Kidney glomerular epithelial cell (primary cell): ENCODE measurements around the gene EXOC1L.

Experiments used
- DNase-seq: peaks from one replicate; lab custom pipeline; 2025; lab: John Stamatoyannopoulos, UW

EXOC1L gene, protein sequence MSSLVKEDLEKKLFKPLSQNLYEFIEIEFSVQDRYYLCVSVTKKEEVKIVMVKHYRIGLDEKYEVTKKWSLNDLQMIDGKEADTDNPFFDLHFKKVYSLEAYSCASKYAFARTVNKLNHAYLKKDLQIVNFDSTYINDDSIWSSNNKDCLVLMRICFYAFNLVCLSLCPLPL

DNA sequence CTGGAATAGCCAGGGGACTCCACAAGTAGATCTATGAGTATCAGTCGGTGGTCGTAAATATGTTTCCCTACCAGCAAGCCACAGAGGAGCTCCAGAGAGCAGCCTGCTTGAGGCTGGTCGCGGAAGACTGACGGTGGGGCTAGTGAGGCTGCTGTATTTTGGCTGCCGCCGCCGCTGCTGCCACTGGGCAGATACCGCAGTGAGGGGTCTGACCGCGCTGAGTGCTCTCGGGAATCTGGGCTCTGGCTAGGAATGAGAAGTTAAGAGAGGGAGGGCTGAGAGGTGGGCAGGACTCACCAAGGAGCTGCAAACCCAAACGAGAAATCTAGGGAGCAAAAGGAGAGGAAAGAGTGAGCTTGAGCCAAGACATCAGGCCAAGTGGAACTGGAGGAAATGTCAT lies at the start of gene EXOC1L:
TSS of gene EXOC1L (plus strand) at position 157 of the 400 bp plus-strand sequence. CDS start at position 394, 237 bp downstream.
- DNase-seq, result no peak

DNA sequence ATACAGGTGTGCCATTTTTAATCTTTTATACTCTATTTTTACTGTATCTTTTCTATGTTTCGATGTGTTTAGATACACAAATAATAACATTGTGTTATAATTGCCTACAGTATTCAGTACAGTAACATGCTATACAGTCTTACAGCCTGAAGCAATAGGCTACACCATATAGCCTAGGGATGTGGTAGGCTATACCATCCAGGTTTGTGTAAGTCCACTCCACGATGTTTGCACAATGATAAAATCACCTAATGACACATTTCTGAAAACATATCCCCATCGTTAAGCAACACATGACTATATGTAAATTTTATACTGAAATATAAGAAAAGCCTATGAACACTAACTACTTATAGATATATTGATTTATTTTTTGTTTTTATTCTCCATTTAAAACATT lies 48.9 kb upstream of the EXOC1L start:
- DNase-seq, result no peak

DNA sequence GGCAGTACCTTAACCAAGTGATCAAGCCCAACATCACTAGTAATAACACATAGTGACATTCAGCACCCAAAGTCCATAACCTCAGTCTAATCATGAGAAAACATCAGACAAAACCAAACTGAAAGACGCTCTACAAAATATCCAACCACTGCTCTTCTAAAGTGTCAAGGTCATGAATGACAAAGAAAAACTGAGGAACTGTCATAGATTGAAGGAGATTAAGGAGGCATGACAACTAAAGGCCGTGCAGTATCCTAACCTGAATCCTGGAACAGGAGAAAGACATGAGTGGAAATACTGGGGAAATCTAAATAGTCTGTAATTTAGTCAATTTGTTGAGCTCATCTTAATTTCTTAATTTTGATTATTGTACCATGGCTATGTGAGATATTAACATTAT lies 38.2 kb upstream of the EXOC1L start:
- DNase-seq, result no peak

DNA sequence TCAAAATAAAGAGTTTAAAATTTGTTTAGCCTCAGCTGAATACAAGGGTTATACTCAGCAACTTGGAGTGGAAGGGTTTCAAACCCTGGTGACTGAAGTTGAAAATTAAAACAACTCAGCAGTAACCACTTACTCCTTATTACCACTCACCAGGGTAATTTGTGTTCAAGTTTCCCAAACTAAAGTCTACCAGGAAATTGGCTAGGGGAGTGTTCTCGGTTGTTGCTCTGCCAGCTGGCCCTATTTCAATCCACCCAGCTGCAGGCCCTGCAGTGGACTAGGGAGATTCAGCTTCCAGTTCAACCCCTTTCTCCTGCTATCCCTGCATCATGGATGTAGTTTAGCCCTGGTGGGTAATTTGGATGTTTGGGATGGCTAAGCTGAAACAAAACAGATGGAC lies 37.8 kb upstream of the EXOC1L start:
- DNase-seq, result no peak

DNA sequence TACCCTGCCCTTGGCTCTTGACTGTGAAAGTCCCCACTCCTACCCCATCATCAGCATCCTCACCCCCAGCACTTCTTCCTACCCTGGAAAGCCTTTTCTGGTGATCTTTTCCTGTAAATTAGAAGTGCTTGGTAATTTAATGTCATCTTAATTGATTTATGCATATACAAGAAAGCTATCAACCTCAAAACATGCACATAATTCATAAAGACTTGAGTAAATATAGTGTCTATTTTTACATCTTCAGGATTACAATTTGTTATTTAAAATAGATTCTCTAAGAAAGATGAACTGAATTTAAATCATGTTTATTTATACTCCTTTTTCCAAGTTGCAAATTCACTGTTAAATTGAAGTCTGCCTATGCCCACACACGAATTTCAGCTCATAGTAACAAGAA lies 36.0 kb upstream of the EXOC1L start:
- DNase-seq, result no peak

DNA sequence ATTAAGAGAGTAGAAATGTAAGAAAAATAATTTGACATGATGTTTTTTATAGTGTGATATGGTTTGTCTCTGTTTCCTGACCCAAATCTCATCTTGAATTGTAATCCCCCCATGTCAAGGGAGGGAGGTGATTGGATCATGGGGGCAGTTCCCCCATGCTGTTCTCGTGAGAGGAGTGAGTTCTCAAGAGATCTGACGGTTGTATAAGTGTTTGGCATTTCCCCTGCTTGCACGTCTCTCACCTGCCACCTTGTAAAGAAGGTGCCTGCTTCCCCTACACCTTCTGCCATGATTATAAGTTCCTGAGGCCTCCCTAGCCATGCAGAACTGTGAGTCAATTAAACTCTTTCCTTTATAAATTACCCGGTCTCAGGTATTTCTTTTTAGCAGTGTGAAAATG lies 34.8 kb upstream of the EXOC1L start:
- no peak for DNase-seq

DNA sequence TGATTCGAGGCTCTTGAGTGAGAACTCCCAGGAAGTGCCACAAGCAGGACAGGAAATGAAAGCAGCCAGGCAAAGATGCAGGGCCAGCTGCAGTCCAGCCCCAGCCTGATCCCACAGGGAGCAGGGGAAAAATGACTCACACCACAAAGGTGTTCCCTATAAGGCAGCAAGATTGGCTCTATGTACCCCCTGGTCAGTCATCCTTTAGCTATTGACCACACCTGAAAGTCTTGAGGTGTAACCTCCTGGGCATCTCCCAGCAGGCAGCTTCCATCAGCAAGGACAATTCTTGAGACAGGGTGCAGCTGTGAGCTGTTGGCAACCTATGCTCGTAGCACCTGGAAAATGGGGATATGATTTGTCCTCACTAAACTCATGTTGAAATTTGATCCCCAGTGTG lies 27.9 kb upstream of the EXOC1L start:
- DNase-seq, result no peak

DNA sequence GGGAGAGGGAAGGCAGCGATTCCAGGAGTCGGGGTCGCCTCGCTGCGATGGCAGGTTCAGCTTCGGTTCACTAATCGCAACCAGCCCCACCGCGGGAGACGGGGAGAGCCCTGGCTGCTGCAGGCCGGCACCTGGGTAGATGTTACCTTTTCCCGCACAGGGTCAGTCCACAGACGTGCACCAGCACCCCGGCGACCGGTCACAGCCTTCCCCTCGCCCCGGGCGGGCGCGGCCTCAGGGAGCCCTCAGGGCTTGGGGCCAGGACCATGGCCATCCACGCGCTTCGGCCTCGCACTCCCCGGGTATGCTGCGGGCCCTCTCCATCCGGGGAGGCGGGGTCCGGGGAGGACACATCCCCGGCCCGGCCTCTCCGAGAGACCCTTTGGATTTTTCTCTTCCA lies 26.1 kb upstream of the EXOC1L start:
- no peak for DNase-seq

DNA sequence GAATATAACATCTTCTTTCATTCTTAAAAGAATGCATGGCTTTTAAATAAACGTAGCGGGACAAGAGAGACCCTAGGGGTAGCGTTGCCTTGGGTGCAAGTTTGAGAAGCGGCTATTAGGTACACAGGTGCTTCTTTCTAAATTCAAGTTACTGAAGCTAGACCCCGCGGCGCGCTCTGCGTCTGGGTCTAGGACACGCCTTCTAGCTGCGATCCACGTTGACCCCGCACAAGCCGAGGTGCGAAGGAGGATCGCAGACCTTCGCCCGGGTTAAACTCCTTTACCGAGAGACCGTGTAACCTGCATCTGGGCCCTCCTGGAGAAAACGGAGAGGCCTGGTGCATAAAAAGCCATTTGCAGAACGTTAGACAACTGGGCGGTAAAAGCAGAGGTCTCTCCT lies 25.5 kb upstream of the EXOC1L start:
- no peak for DNase-seq

DNA sequence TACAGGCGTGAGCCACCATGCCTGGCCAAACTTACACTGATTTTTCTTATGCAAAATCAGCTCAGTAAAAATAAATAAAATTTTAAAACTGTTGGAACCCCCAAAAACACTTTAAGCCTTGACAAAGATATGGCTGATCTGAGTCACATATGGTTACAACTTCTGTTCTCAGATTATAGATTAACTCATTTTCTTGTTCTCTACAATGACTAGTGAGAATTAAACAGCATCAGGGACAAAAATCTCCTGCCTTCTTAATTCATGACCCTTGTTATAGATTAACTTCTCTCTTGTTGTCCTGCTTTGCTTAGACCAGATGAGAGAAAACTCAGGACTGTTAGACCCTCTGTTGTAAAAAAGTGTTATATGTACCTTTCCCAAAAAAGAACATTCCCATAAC lies 24.2 kb upstream of the EXOC1L start:
- DNase-seq, result no peak

DNA sequence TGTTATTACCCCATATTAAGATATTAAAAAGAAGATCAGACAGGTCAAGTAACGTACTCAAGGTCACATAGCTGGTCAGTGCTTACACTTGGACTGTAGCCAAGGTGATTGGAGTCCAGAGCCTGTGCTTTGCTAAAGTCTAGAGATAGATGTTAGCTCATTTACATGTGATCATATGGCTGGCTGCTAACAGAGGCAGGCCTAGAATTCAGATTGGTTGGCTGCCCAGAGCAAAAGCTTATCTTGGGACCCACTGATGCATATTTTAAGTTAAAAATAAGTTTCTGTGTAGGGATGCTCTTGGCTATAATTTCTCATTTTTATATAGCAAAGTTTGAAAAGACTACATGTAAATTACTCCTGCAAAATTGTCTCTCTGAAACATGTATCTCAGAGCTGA lies 18.1 kb upstream of the EXOC1L start:
- DNase-seq, result no peak

DNA sequence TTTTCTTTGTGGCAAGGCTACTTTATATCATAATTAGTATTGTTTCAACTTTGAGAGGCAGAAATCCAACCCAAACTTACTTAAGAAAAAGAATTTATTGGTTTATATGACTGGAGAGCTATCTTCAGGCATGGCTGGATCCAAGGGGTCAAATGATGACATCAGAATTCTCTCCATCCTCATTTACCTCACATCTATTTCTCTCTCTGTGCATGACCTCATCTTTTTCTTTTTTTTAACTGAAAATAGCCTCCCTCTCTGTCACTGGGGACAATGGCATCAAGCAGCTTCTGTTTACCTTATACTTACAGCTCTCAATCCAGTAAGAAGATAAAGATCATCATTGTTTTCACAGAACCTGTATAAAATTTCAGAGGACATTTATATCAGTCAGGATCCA lies 12.0 kb upstream of the EXOC1L start:
- no peak for DNase-seq

DNA sequence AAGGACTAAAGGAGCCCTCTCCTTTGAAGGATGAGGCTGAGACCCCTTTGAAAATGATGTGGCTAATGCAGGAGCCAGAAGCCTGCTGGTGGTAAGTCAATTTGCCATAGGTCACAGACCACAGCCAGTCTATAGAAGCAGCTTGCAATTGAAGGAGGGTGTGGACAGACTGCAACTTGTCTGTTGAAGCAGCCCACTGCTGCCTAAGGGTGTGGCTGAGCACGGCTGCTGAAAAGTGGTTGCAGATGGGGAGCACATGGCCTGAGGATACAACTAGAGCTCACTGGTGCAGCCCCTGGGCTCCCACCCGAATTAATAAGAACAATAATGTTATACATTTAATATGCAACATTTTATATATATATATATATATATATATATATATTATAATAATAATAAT lies 11.4 kb upstream of the EXOC1L start:
- no peak for DNase-seq

DNA sequence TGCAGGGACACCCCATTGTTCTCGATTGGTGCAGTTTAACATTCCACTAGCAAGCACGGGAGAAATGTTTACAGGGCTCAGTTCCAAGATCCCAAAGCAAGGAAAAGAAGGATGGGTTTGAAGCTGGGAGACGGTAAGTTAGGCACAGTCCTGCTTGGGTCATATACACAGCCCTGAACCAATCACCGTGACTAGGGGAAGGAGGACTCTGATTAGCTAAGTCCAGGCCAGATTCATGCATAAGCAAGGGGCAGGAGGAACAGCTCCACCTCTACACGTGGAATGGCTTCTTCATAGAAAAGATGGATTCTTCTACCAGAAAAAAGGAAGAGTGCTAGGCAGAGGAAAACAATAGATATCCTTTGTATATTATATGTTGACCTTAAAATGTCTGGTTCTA lies 11.0 kb upstream of the EXOC1L start:
- no peak for DNase-seq

DNA sequence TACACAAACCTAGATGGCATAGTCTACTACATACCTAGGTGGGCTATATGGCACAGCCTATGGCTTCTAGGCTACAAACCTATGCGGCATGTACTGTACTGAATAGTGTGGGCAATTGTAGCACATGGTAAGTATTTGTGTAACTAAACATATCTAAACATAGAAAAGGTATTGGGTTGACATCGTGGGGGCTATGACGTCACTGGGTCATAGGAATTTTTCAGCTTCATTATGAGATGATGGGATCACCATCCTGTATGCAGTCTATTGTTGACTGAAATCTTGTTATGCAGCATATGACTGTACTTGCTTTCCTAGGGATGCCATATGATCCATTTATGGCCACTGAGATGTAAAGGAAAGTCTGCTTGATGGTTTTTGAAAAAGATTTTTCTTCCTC lies 1.9 kb upstream of the EXOC1L start:
- no peak for DNase-seq

DNA sequence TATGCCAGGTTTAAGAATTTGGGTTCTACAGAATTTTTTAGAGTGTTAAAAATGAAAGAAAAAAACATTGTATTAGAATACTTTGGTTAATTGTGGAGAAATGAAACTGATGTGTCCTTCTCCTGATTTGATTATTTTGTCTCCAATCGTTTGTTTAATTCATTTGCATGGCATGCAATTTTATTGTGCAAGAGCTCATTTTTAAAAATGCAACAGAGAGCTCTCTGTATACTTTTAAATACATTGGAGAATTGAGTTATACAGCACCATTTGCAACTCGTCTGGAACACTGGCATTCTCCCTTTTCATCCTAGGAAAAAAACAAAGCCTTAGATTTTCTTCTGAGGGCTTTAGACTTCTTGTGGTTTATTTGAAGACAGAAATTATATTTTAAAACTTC lies 689 bp downstream of the EXOC1L start:
- no peak for DNase-seq

DNA sequence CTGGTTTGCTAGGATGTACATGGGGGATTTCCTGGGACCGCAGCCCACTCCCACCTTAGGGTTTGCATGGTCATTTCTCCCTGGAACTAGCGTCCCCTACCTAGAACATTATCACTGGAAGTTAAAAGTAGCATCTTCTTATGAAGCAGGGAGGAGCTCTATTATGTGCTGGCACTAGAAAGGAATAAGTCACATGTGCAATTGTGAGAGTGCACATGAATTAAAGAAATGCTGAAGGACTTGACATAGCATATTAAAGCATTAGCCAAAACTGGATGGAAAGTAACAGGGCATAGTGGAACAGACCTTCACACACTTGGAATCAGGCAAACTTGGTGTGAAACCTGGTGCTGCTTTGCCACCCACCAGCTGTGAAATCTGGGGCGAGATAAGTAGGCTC lies 2.7 kb downstream of the EXOC1L start:
- no peak for DNase-seq

DNA sequence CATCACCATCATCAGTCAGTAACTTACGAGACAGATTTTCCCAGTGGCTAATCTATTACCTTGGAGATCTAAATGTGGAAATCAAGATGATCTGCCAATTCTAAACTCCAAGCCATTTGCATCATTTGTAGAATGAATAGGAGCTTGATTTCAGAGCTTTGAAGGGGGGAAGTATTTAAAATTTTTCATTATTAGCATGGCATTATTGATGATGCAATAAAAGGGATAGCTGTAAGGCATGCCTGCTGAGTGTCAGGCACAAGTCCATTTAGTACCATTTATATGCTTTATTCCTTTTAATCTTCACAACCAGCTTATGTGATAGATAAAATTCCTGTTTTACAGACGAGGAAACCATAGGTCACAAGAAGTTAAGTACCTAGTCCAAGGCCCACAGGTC lies 5.3 kb downstream of the EXOC1L start:
- no peak for DNase-seq

DNA sequence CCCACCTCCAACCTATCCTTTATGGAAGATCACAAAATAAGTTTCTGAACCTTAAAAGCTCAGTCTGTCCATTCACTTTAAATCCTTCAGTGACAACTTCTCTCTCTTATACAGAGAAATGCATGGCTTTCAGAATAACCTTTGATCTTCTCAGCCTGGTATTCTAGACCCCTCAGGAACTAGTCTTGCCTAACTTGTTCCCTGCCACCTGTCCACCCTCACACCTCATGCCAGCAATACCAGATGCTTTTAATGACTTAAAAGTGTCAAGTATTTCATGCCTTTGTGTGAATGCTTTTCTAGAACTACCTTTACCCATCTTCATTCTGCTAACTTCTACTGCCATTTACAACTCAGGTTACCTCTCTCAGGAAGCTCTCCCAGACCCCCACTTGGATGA lies 7.4 kb downstream of the EXOC1L start:
- DNase-seq, result no peak

DNA sequence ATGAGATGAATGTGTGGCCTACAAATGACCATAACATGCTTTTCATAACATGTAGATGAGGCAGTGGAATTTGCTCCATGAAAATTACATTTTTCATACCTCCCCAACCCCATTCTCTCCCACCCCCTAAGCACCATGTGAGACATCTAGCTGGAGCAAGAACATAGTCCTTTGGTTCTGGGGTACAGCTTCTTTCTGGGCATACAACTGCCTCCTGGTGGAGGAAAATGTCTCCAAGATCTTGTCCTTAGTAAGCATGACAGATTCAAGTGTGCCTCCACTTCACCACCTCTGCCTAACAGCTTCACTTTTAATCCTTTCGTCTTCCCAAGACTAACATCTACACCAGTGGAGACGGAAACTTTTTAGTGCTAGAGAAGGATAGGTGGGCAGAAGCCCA lies 8.0 kb downstream of the EXOC1L start:
- DNase-seq, result no peak

DNA sequence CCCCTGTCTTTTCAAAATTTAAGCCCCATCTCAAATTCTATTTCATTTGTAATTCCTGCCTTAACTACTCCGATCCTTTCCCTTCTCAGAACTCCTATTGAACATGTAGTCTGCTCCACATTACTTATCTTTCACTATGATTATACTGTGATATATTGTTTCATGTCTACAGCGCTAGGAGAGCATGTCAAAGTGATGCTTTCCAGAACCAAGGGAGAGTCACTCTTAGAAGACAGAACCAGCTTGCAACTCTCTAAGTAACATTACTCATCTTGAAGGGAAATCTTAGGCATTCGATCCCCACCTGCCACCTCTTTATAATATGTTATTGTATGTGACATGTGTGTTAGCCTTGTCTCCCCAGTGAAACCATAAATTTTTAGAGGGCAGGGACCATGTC lies 10.5 kb downstream of the EXOC1L start:
- DNase-seq, result no peak

DNA sequence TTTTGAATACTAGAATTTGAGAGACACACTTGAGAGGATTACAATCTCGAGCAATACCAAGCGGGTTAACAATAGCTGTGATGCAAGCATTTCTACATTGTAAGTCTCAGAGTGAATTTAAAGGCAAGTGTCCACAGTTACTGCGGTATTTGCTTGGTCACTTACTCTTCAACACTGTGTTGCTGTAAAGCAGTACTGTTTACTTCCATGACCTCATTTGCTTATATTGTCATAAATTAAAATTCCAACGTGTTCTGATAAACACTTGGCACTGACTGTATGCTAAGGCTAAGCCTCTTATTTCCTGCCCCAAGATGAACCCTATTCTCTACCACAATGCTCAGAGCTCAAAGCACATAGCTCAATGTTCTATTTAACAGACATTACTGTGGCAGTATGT lies 11.1 kb downstream of the EXOC1L start:
- DNase-seq, result no peak

DNA sequence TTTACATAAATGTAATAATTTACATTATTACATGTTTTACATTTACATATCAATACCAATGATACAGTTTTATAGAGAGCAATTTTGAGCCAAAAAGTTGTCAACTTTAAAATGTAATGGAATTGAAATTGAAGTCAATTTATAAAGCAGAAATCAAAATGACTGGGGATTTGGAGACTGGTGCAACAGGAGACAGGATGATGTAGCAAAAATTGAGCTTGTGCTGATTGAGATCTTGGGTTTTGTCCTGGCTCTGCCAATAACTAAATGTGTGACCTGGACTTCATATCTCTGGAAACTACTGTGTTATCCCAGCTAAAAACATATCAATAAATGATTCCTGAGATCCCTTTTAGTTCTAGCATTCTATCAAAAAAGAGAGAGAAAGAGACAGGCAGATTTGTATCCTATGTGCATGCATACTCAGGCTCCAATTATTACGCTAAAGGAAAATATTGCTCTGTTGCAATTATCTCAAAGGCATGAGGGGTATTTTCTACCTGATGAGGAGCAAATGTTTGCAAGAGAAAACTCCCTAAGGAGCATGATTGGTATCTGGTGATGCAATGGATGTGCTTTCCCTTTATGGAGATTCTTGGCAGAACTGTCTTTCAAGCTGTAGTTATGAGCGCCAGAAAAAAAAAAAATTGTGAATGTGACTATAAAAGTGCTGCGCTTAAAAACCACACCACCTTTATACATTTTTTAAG lies 14.7 kb downstream of the EXOC1L start:
- DNase-seq, result no peak

DNA sequence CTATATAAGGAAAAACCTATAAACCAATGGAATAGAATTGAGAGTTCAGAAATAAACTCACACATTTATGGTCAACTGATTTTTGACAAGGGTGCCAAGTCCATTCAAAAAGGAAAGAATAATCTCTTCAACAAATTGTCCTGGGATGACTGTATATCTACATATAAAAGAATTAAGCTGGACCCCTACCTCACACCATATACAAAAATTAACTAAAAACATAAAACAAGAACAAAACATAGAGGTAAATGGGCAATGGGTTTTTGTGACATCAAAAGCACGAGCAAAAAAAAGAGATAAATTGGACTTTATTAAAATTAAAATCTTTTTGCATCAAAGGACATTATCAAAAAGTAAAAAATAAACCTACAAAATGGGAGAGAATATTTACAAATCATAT lies 18.3 kb downstream of the EXOC1L start:
- no peak for DNase-seq
